Measurements from ENCODE around the gene HIGD1C.
"Not testable (repeated sequence)": the region's sequence is repeated elsewhere in the genome, so short reads cannot be mapped to it uniquely, and the experiment has no call there.

Gene HIGD1C

DNA sequence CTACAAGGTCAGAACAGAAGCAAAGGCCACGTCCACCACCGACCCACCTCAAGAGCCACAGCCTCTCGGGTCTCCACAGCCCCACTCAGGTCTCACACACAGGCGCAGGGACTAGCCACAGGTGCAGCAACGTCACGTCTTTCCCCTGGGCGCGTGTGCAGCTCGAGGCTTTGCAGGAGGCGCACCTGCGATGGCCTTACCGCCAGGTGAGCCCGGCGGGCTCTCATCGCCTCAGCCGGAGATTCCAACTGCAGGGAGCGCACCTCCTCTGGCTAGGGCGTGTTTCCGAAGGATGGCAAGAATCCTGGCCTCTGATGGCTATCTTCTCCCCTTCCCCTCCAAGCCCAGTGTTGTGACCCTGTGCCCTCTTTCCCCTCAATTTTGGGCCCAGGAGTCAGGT, at the start of gene HIGD1C:
TSS of gene HIGD1C (plus strand) at position 35 of the 400 bp plus-strand sequence. CDS start 1,455 bp downstream, outside the sequence.
- in situ Hi-C loops (cut with MboI; ENCODE audit: low sequenced_read_pairs), result no loop called here

DNA sequence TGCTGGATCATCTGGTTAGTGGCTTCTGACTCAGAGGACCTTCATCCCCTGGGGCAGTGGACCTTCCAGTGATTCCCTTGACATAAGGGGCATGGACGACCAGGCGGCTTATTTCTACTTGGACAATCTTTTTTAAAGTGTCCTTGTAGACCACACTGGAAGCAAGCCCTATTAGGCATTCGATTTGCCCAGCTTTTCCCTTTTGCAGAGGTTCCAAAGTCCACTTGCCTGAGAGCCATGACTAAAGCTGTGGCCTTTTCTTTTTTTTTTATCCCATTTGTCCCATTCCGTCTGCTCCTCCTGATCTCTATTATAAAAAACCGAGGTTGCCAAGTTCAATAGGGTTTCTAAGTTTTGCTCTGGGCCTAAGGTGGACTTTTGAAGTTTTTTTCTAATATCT, 43.9 kb upstream of the HIGD1C start:
- in situ Hi-C loops (cut with MboI; ENCODE audit: low sequenced_read_pairs), result not testable (repeated sequence)

DNA sequence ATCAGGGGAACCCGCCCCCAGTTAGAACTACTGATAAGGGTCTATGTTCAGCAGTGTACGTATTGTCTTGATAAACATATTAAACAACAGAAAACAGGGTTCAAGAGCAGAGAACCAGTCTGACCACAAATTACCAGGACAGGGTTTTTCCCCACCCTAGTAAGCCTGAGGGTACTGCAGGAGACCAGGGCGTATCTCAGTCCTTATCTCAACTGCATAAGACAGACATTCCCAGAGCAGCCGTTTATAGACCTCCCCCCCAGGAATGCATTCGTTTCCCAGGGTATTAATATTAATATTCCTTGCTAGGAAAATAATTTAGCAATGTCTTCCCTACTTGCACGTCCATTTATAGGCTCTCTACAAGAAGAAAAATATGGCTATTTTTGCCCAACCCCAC, 40.0 kb upstream of the HIGD1C start:
- in situ Hi-C loops (cut with MboI; ENCODE audit: low sequenced_read_pairs), result not testable (repeated sequence)

- in situ Hi-C loops (cut with MboI; ENCODE audit: low sequenced_read_pairs), result no loop called here
Observed at GRCh38 chr12:50913224-50913623, 39.1 kb upstream of the HIGD1C start.

- in situ Hi-C loops (cut with MboI; ENCODE audit: low sequenced_read_pairs), result no loop called here
Observed at GRCh38 chr12:50914872-50915484, 37.4 kb upstream of the HIGD1C start.

DNA sequence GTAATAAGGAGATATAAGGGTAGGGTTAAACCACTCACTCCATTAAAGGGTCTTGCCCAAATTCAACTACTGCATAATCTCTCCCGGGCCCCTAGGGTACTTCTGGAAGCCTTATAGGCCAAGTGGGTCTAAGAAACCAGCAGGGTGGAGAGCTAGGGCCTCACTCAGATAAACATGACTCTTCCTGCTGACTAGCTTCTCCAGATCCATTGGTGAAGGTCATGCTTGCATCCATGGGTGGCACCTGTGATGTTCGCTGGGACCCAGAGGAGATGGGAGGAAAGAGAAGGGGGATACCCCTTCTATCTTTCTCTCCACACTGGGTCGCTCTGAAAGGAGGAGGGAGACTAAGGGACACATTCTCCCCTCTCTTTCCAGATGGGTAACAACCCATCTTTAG, 36.1 kb upstream of the HIGD1C start:
- in situ Hi-C loops (cut with MboI; ENCODE audit: low sequenced_read_pairs), result no loop called here

- in situ Hi-C loops (cut with MboI; ENCODE audit: low sequenced_read_pairs), result no loop called here
Observed at GRCh38 chr12:50918584-50919316, 33.6 kb upstream of the HIGD1C start.

- in situ Hi-C loops (cut with MboI; ENCODE audit: low sequenced_read_pairs), result no loop called here
Observed at GRCh38 chr12:50922820-50923219, 29.5 kb upstream of the HIGD1C start.

DNA sequence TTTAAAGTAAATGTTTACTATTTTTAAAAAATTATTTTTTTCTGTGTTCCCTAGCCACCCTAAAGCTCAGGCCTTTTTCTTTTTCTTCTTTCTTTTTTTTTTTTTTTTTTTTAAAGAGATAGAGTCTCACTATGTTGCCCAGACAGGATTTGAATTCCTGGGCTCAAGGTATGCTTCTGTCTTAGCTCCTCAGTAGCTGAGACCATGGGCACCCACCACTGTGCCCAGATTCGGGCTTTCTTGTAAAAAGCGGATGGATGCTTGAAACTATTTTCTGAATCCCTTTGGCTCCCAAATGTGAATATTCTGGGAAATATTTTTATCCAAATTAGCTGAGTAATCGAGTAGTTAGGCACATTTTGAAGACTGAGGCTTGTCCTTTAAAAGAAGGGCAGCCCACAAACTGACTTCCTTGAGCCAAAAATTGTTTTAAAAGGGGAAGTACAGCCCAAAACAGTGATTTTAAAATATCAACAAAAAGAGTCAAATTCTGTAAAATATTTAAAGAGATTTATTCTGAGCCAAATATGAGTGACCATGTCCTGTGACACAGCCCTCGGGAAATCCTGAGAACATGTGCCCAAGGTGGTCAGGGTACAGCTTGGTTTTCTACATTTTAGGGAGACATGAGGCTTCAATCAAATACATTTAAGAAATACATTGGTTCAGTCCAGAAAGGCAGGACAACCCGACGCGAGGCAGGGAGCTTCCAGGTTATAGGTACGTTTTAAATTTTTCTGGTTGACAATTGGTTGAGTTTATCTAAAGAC, 28.8 kb upstream of the HIGD1C start:
- in situ Hi-C loops (cut with MboI; ENCODE audit: low sequenced_read_pairs), result no loop called here

DNA sequence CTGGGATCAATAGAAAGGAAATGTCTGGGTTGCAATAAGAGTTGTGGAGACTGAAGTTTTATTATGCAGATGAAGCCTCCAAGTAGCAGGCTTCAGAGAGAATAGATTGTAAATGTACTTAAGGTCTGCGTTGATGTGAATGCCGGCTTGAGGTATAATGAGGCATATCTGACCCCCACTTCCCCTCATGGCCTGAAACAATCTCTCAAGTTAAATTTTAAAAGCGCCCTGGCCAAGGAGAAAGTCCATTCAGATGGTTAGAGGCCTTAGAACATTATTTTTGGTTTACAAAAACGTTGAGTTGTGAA, 28.3 kb upstream of the HIGD1C start:
- in situ Hi-C loops (cut with MboI; ENCODE audit: low sequenced_read_pairs), result no loop called here

GRCh38 chr12:50924439-50925341, 27.7 kb upstream of the HIGD1C start:
- in situ Hi-C loops (cut with MboI; ENCODE audit: low sequenced_read_pairs), result no loop called here

DNA sequence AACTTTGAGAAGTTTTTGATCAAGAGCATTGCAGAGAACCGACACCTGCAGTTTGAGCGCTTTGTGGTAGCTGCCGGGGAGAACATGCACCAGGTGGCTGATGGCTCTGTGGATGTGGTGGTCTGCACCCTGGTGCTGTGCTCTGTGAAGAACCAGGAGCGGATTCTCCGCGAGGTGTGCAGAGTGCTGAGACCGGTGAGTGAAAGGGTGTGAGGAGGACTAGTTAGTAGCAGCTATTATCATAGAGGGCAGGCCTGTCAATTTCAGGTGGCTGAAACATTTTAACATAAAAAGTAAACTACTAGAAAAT, 27.0 kb upstream of the HIGD1C start:
- in situ Hi-C loops (cut with MboI; ENCODE audit: low sequenced_read_pairs), result no loop called here

GRCh38 chr12:50925920-50926319, 26.4 kb upstream of the HIGD1C start:
- in situ Hi-C loops (cut with MboI; ENCODE audit: low sequenced_read_pairs), result no loop called here

GRCh38 chr12:50926415-50926814, 25.9 kb upstream of the HIGD1C start:
- in situ Hi-C loops (cut with MboI; ENCODE audit: low sequenced_read_pairs), result no loop called here

GRCh38 chr12:50926932-50927331, 25.4 kb upstream of the HIGD1C start:
- in situ Hi-C loops (cut with MboI; ENCODE audit: low sequenced_read_pairs), result not testable (repeated sequence)

DNA sequence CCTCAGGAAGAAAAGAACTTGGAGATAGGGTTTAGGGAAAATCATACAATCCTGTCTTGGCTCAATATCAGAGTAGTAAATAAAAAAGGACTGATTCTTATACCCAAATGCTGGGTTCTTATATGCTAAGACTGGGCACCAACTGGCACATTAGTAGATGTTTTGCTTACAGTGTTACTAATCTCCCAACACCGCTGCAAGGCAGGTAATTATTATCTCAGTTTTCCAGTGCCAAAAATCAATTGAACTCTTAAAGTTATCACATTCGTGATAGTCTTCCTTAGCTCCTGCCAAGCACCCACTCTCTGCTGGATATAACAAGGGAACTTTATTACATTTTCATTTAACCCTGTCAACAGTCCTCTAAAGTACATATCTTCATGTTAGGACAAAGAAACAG, 25.0 kb upstream of the HIGD1C start:
- in situ Hi-C loops (cut with MboI; ENCODE audit: low sequenced_read_pairs), result no loop called here

DNA sequence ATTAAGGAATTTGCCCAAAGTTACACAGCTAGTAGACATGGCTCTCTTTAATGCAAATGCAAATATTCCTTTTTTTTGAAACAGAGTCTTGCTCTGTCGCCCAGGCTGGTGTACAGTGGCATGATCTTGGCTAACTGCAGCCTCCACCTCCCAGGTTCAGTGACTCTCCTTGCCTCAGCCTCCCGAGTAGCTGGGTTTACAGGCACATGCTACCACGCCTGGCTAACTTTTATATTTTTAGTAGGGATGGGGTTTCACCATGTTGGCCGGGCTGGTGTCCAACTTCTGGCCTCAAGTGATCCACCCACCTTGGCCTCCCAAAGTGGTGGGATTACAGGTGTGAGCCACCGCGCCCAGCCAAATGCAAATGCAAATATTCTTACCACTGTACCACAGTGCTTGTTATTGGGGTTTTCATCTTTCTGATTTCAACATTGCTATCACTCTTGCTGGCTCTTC, 24.5 kb upstream of the HIGD1C start:
- in situ Hi-C loops (cut with MboI; ENCODE audit: low sequenced_read_pairs), result no loop called here

GRCh38 chr12:50928392-50928791, 24.0 kb upstream of the HIGD1C start:
- in situ Hi-C loops (cut with MboI; ENCODE audit: low sequenced_read_pairs), result no loop called here

DNA sequence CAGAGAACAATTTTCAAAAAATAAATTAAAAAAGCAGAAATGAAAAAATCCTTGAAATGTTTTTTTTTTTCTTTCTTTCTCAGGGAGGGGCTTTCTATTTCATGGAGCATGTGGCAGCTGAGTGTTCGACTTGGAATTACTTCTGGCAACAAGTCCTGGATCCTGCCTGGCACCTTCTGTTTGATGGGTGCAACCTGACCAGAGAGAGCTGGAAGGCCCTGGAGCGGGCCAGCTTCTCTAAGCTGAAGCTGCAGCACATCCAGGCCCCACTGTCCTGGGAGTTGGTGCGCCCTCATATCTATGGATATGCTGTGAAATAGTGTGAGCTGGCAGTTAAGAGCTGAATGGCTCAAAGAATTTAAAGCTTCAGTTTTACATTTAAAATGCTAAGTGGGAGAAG, 22.5 kb upstream of the HIGD1C start:
- in situ Hi-C loops (cut with MboI; ENCODE audit: low sequenced_read_pairs), result no loop called here

GRCh38 chr12:50930477-50930876, 21.9 kb upstream of the HIGD1C start:
- in situ Hi-C loops (cut with MboI; ENCODE audit: low sequenced_read_pairs), result not testable (repeated sequence)

GRCh38 chr12:50932787-50933280, 19.5 kb upstream of the HIGD1C start:
- in situ Hi-C loops (cut with MboI; ENCODE audit: low sequenced_read_pairs), result no loop called here
